ENCODE data around the gene FARS2. TPM values are rescaled to one million over a fixed set of nuclear protein-coding genes. Genes with fewer than 3 reads are reported as not detected.

FARS2 gene
- total RNA-seq, 1 donor from 2014 or later, result 16.5 TPM

DNA sequence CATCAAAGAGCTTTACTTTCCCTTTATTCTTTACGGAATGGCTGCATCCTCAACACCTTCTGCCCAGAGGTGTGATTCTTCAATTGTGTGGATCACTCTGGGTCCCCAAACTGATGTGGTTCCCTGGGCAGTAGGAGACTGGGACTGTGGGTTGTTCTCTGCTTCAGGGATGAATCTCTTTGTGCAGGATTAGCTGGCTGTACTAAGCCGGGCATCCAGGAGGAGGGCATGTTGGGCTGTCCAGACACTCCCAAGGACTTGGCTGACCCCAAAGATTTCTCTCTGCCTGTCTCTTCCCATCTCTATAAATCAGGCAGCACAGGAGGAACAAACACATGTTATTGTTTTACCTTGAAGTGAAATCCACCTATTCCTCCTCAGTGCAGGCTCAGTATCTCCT is 15.3 kb downstream of the FARS2 start:
- Histone ChIP-seq H3K4me3 (no peak overlapping the region), H3K27me3 (no peaks in the 10 kb centered on the region), H3K9me3 (no peaks in the 10 kb centered on the region), H3K27ac (no peak overlapping the region), H3K4me1 (no peaks in the 10 kb centered on the region), H3K36me3 (no peaks in the 10 kb centered on the region)
- intact Hi-C loops (cut with DNase I), result no loop called here
- TF ChIP-seq POLR2A (IDR thresholded peaks at IDR 0.05) (no peak), POLR2AphosphoS5 (IDR thresholded peaks at IDR 0.05; ENCODE audit: insufficient read depth in 1 of 2, low read depth in 1 of 2) (no peak)
- TF ChIP-seq, protein P1, sequence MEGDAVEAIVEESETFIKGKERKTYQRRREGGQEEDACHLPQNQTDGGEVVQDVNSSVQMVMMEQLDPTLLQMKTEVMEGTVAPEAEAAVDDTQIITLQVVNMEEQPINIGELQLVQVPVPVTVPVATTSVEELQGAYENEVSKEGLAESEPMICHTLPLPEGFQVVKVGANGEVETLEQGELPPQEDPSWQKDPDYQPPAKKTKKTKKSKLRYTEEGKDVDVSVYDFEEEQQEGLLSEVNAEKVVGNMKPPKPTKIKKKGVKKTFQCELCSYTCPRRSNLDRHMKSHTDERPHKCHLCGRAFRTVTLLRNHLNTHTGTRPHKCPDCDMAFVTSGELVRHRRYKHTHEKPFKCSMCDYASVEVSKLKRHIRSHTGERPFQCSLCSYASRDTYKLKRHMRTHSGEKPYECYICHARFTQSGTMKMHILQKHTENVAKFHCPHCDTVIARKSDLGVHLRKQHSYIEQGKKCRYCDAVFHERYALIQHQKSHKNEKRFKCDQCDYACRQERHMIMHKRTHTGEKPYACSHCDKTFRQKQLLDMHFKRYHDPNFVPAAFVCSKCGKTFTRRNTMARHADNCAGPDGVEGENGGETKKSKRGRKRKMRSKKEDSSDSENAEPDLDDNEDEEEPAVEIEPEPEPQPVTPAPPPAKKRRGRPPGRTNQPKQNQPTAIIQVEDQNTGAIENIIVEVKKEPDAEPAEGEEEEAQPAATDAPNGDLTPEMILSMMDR (IDR thresholded peaks at IDR 0.05), result no peak
- DNase-seq (ENCODE audit: extremely low spot score in 2 of 2), result no peak

DNA sequence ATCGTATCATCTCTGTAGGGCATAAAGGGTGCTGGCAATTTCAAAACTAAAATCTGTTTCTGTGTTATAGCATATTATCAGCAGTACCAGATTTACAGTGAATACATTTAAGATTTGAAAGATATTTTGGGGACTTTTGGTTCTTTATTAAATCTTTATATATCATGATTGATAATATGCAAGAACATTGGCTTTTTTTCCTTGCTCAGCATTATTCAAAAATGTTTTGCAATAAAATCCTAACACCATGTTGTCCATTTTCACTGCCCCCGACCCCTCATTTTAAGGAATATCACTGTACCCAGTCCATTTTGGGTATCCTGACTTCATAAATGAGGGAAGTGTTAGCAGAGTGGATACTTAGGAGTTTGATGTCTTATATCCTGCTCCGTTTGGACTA is 16.3 kb downstream of the FARS2 start:
- Histone ChIP-seq H3K27ac (no peak overlapping the region), H3K4me1 (no peaks in the 10 kb centered on the region), H3K36me3 (no peaks in the 10 kb centered on the region), H3K27me3 (no peaks in the 10 kb centered on the region), H3K4me3 (no peak overlapping the region), H3K9me3 (no peaks in the 10 kb centered on the region)
- DNase-seq (ENCODE audit: extremely low spot score in 2 of 2), result no peak
- TF ChIP-seq POLR2AphosphoS5 (IDR thresholded peaks at IDR 0.05; ENCODE audit: insufficient read depth in 1 of 2, low read depth in 1 of 2) (no peak), POLR2A (IDR thresholded peaks at IDR 0.05) (no peak)
- TF ChIP-seq, protein P1 (IDR thresholded peaks at IDR 0.05), result no peak
- intact Hi-C loops (cut with DNase I), result no loop called here

DNA sequence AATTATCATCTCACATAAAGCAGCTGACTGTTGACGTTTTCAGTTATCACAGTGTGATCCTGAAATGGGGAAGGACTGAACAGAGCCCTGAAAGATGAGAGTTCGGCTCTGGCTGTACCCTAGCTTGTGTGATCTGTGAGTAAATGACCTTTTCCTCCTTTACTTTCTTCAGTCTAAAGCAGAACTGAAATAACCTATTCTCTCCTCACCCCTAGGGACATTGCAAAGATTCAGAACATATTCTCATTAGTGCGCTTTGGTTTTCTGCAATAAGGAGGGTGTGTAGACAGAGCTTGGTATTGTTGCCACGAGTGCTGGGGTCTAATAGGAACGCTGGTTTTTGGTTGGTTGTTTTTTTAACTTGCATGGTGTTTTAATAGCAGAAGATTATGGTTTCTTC is 16.7 kb downstream of the FARS2 start:
- no peak overlapping the region for H3K4me3 ChIP-seq
- H3K27me3 ChIP-seq, result no peaks in the 10 kb centered on the region
- intact Hi-C loops (cut with DNase I), result no loop called here
- no peaks in the 10 kb centered on the region for H3K36me3 ChIP-seq
- no peaks in the 10 kb centered on the region for H3K9me3 ChIP-seq
- no peaks in the 10 kb centered on the region for H3K4me1 ChIP-seq
- H3K27ac ChIP-seq, result no peak overlapping the region
- DNase-seq (ENCODE audit: extremely low spot score in 2 of 2), result no peak
- no peak for TF ChIP-seq POLR2AphosphoS5 (IDR thresholded peaks at IDR 0.05; ENCODE audit: insufficient read depth in 1 of 2, low read depth in 1 of 2)
- TF ChIP-seq, protein P1 (IDR thresholded peaks at IDR 0.05), result no peak

DNA sequence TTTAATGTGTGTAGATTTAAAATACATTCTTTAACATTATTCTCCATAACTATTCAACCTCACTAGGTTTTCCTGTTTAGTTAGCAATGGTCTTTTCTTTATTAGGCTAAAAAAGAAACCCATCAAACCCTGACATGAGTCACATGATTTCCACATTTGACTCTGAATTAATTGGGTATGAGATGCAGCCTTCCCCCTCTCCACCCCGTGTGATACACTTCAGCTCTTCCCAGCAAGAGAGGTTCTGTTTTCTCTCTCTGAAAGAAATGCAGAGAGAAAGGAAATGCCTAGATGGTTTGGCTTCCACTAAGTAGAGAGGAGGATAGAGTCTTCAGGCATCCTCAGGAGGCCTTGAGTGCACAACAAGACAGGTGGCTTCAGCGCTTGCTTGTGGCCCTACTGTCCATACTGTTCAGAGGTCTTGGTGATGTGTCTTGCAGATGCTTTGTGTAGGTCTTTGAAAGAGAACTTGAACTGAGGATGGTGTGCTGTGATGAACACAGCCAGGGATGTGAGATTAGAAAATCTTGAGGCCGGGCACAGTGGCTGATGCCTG is 17.3 kb downstream of the FARS2 start:
- intact Hi-C loops (cut with DNase I), result no loop called here
- H3K27ac ChIP-seq, result no peak overlapping the region
- no peak overlapping the region for H3K4me3 ChIP-seq
- H3K27me3 ChIP-seq, result no peaks in the 10 kb centered on the region
- TF ChIP-seq POLR2A (IDR thresholded peaks at IDR 0.05) (no peak), POLR2AphosphoS5 (IDR thresholded peaks at IDR 0.05; ENCODE audit: insufficient read depth in 1 of 2, low read depth in 1 of 2) (no peak)
- TF ChIP-seq, protein P1 (IDR thresholded peaks at IDR 0.05), result no peak
- no peaks in the 10 kb centered on the region for H3K9me3 ChIP-seq
- no peaks in the 10 kb centered on the region for H3K4me1 ChIP-seq
- no peaks in the 10 kb centered on the region for H3K36me3 ChIP-seq
- DNase-seq (ENCODE audit: extremely low spot score in 2 of 2), result no peak

DNA sequence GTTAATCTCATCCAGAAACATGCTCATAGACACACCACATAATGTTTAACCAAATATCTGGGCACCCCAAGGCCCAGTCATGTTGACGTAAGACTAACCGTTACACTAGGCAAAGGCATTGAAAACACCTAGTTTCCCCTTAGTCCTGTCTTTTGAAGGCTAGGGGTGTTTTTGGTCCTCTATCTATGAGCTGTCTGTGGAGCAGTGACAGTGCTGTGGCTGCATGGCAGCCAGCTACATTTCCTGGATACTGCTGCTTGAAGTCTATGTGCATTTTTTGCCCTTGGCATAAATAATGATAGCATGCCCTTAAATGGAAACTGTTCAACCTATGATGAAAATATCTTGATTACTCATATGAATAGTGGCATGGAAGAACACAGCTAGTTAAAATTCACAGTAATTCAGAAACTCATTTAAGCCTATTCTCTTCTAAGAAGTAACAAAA is 18.6 kb downstream of the FARS2 start:
- Histone ChIP-seq H3K4me3 (no peak overlapping the region), H3K4me1 (no peaks in the 10 kb centered on the region), H3K27me3 (no peaks in the 10 kb centered on the region), H3K27ac (no peak overlapping the region), H3K36me3 (no peaks in the 10 kb centered on the region), H3K9me3 (no peaks in the 10 kb centered on the region)
- intact Hi-C loops (cut with DNase I), result no loop called here
- TF ChIP-seq POLR2AphosphoS5 (IDR thresholded peaks at IDR 0.05; ENCODE audit: insufficient read depth in 1 of 2, low read depth in 1 of 2) (no peak), POLR2A (IDR thresholded peaks at IDR 0.05) (no peak)
- TF ChIP-seq, protein P1 (IDR thresholded peaks at IDR 0.05), result no peak
- no peak for DNase-seq (ENCODE audit: extremely low spot score in 2 of 2)

Data from vagina (tissue), 2 donors.